Panc1 (cell line): ENCODE data around the gene SLC25A13. TPM values are rescaled to one million over a fixed set of nuclear protein-coding genes. Genes with fewer than 3 reads are reported as not detected.

ENCODE experiments used
- ATAC-seq: fragments of 200-7000 bp; cut with Tn5 transposase; 2 replicates; pipeline ENCODE4 v1.9.1; 2020; ENCODE audit warnings: mild to moderate bottlenecking, moderate library complexity
- BruUV-seq: library from RNA; stranded (reverse); fragments of 400-500 nt; replicated peaks from 2 replicates; lab custom pipeline; 2021; lab: Mats Ljungman, UMichigan
- CTCF ChIA-PET: fragments of 300-600 bp; sonication (Branson Sonifier 250); formaldehyde crosslinking; loops from one replicate; lab custom pipeline; 2022; ENCODE audit warnings: antibody characterized with exemption; lab: Charles Lee
- POLR2A ChIA-PET: fragments of 300-600 bp; sonication (Branson Sonifier 250); formaldehyde crosslinking; loops from one replicate; lab custom pipeline; 2022; ENCODE audit warnings: antibody characterized with exemption; lab: Charles Lee
- DNase-seq: peaks from one replicate; pipeline ENCODE4 v3.0.0-alpha.2; 2010; ENCODE audit warnings: low read depth, low spot score
- H3K27ac ChIP-seq: 2 replicates; pipeline ENCODE4 v1.5.1; 2011; ENCODE audit warnings: mild to moderate bottlenecking, low read length, inconsistent platforms
- H3K27me3 ChIP-seq: fragments of 200-500 bp; sonication (Bioruptor generic); 2 replicates; pipeline ENCODE4 v1.6.0; 2014; ENCODE audit warnings: low read length, inconsistent platforms; ENCODE audit not compliant: control insufficient read depth, insufficient read depth
- H3K36me3 ChIP-seq: fragments of 200-500 bp; sonication (Bioruptor generic); 2 replicates; pipeline ENCODE4 v1.5.1; 2014; ENCODE audit warnings: inconsistent platforms, mild to moderate bottlenecking, low read length, moderate library complexity; ENCODE audit not compliant: control insufficient read depth, insufficient read depth
- H3K4me1 ChIP-seq: 2 replicates; pipeline ENCODE4 v1.5.1; 2011; ENCODE audit warnings: inconsistent platforms, mild to moderate bottlenecking, low read length, moderate library complexity; ENCODE audit not compliant: control insufficient read depth, insufficient read depth
- H3K4me3 ChIP-seq, 2 experiments: 2 replicates each; pipeline ENCODE4 v1.5.1; 2011 to 2012; ENCODE audit warnings: low read depth in 2 of 2, low read length in 2 of 2, mild to moderate bottlenecking in 2 of 2, inconsistent platforms in 1 of 2, moderate library complexity in 1 of 2
- H3K9me3 ChIP-seq: fragments of 200-500 bp; sonication (Bioruptor generic); 2 replicates; pipeline ENCODE4 v1.5.1; 2014; ENCODE audit warnings: low read depth, mild to moderate bottlenecking, inconsistent platforms, low read length, moderate library complexity; ENCODE audit not compliant: control insufficient read depth, insufficient read depth
- POLR2AphosphoS5 ChIP-seq: IDR thresholded peaks from 2 replicates; pipeline ENCODE4 v1.6.1; 2012; ENCODE audit warnings: mild to moderate bottlenecking, low read depth, low read length, moderate library complexity
- SIN3A ChIP-seq: IDR thresholded peaks from 2 replicates; pipeline ENCODE4 v1.6.1; 2012; ENCODE audit warnings: low read depth, mild to moderate bottlenecking, low read length, moderate library complexity, borderline replicate concordance; ENCODE audit not compliant: insufficient read depth
- TCF7L2 ChIP-seq: IDR thresholded peaks from 2 replicates; pipeline ENCODE4 v1.6.1; 2011; ENCODE audit warnings: mild to moderate bottlenecking, low read depth, low read length, inconsistent platforms
- in situ Hi-C: cut with HindIII; loops from 2 replicates; pipeline ENCODE4 v1.10.0; 2016; ENCODE audit warnings: low sequenced_read_pairs, low pct_unique_long_range_greater_than_20kb
- intact Hi-C: fragments of 100-400 bp; cut with micrococcal nuclease; formaldehyde crosslinking; loops from one replicate; pipeline ENCODE4 v1.10.0; 2022; ENCODE audit not compliant: unreplicated experiment
- total RNA-seq: library from RNA; stranded (reverse); gene quantifications from one replicate; pipeline ENCODE4 v1.2.1, GENCODE V29; 2021; ENCODE audit not compliant: unreplicated experiment
- TF ChIP-seq, protein P1 (sequence below): fragments of 450-650 bp; IDR thresholded peaks from 2 replicates; pipeline ENCODE4 v1.5.1; 2017; ENCODE audit warnings: mild to moderate bottlenecking
- TF ChIP-seq, protein P2 (sequence below), 2 experiments: IDR thresholded peaks; 2 replicates each; pipeline ENCODE4 v1.6.1; 2011 to 2012; ENCODE audit warnings: low read depth in 2 of 2, control low read depth in 1 of 2, low read length in 1 of 2, mild to moderate bottlenecking in 1 of 2, moderate library complexity in 1 of 2; ENCODE audit not compliant: insufficient read depth in 1 of 2

The SLC25A13 gene
- total RNA-seq, 1 experiment from 2014 or later, result 69.4 TPM

DNA sequence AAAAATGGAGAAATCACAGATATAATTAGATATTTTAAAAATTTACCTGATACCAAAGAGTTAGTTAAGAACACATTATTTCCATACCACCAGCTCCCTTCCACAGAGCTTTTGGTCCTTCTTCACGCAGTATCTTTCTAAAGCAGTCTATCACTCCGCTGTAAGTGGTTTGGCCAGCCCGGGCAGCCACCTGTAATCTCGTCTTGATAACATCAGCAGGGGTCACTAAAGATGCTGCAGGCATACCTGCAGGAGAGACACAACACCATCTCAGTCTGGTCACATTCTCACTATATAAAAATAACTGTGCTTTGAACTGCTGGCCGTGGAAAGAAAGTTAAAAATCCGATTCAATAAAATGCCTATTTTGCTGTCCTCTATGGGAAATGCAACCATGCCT lies 200.1 kb downstream of the SLC25A13 start:
- in situ Hi-C loops (no loop called here), intact Hi-C loops (no loop called here)
- Histone ChIP-seq H3K4me1 (no peaks in the 10 kb centered on the region), H3K36me3 (peaks cover 4% of the 10 kb centered on the region), H3K9me3 (no peaks in the 10 kb centered on the region), H3K27me3 (no peaks in the 10 kb centered on the region), H3K27ac (no peak overlapping the region), H3K4me3 (no peak overlapping the region)
- no TSS peak for BruUV-seq
- no peak for DNase-seq
- CTCF ChIA-PET, result no interaction called here
- no peak for TF ChIP-seq TCF7L2
- no peak for TF ChIP-seq POLR2AphosphoS5
- TF ChIP-seq, protein P1, sequence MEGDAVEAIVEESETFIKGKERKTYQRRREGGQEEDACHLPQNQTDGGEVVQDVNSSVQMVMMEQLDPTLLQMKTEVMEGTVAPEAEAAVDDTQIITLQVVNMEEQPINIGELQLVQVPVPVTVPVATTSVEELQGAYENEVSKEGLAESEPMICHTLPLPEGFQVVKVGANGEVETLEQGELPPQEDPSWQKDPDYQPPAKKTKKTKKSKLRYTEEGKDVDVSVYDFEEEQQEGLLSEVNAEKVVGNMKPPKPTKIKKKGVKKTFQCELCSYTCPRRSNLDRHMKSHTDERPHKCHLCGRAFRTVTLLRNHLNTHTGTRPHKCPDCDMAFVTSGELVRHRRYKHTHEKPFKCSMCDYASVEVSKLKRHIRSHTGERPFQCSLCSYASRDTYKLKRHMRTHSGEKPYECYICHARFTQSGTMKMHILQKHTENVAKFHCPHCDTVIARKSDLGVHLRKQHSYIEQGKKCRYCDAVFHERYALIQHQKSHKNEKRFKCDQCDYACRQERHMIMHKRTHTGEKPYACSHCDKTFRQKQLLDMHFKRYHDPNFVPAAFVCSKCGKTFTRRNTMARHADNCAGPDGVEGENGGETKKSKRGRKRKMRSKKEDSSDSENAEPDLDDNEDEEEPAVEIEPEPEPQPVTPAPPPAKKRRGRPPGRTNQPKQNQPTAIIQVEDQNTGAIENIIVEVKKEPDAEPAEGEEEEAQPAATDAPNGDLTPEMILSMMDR, result no peak
- POLR2A ChIA-PET, result no interaction called here
- no peak for ATAC-seq

DNA sequence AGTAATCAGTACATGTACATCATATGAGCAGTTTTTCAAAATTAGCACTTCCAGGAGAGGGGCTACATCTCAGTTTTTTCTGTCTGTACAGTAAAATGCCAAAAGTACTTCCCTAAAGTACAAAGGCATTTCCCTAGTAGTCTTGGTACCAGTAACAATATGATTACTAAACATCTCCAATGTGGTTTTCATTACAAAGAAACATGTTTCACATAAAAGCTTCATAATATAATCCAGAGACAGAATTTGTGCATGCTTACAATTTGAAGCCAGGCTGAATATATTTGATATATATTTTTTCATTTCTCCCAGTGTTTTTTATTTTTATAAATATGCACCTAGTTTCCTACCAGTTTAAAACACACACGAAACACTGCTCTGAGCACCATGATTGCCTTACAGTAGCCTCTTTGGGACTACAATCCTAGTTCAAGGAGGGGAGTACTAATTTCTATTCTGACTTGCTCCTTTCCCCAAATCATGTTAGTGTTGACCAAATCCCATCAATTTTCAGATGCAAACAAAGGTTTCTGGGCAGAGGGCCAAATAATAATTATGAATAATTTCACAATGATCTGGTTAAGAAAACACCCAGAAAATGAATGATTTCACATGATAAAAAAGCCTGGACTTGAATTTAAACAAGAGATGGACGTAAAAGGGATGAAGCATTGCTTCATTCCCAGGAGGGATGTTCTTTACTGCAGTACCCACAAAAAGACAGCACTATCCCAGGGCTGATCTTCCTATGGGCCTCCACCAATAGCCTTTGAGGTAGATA lies 201.3 kb downstream of the SLC25A13 start:
- POLR2A ChIA-PET, result interaction anchor here (0.7 kb wide), 1 partner anchor 736 kb away, joined by 3 read pairs; no protein-coding TSS in a partner anchor
- Histone ChIP-seq H3K36me3 (peaks cover 4% of the 10 kb centered on the region), H3K27me3 (no peaks in the 10 kb centered on the region), H3K9me3 (no peaks in the 10 kb centered on the region), H3K27ac (no peak overlapping the region), H3K4me3 (no peak overlapping the region), H3K4me1 (no peaks in the 10 kb centered on the region)
- intact Hi-C loops (no loop called here), in situ Hi-C loops (no loop called here)
- CTCF ChIA-PET, result no interaction called here
- BruUV-seq, result no TSS peak
- DNase-seq, result no peak
- TF ChIP-seq TCF7L2 (no peak), POLR2AphosphoS5 (no peak), SIN3A (no peak)
- TF ChIP-seq, protein P2, sequence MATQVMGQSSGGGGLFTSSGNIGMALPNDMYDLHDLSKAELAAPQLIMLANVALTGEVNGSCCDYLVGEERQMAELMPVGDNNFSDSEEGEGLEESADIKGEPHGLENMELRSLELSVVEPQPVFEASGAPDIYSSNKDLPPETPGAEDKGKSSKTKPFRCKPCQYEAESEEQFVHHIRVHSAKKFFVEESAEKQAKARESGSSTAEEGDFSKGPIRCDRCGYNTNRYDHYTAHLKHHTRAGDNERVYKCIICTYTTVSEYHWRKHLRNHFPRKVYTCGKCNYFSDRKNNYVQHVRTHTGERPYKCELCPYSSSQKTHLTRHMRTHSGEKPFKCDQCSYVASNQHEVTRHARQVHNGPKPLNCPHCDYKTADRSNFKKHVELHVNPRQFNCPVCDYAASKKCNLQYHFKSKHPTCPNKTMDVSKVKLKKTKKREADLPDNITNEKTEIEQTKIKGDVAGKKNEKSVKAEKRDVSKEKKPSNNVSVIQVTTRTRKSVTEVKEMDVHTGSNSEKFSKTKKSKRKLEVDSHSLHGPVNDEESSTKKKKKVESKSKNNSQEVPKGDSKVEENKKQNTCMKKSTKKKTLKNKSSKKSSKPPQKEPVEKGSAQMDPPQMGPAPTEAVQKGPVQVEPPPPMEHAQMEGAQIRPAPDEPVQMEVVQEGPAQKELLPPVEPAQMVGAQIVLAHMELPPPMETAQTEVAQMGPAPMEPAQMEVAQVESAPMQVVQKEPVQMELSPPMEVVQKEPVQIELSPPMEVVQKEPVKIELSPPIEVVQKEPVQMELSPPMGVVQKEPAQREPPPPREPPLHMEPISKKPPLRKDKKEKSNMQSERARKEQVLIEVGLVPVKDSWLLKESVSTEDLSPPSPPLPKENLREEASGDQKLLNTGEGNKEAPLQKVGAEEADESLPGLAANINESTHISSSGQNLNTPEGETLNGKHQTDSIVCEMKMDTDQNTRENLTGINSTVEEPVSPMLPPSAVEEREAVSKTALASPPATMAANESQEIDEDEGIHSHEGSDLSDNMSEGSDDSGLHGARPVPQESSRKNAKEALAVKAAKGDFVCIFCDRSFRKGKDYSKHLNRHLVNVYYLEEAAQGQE (IDR thresholded peaks at IDR 0.05; ENCODE audit: insufficient read depth in 1 of 2, low read depth in 2 of 2, low read length in 1 of 2), result no peak
- TF ChIP-seq, protein P1, result no peak
- ATAC-seq, result no peak
